Loucy (cell line): ENCODE measurements around the gene SYT6.

Experiments used
- H2AFZ ChIP-seq: fragments of 200-600 bp; sonication (generic); 2 replicates; pipeline ENCODE4 v1.6.0; 2016; ENCODE audit warnings: antibody characterized with exemption, mild to moderate bottlenecking, low read length, moderate library complexity
- H3F3A ChIP-seq: fragments of 200-600 bp; 2 replicates; pipeline ENCODE4 v1.6.0; 2016; ENCODE audit warnings: antibody characterized with exemption, low read depth, mild to moderate bottlenecking
- H3K27me3 ChIP-seq: fragments of 200-600 bp; sonication (generic); 2 replicates; pipeline ENCODE4 v1.6.1; 2014; ENCODE audit warnings: low read length, mild to moderate bottlenecking; ENCODE audit not compliant: insufficient read depth, poor library complexity, severe bottlenecking
- H3K36me3 ChIP-seq: fragments of 200-600 bp; sonication (generic); 2 replicates; pipeline ENCODE4 v1.6.1; 2016; ENCODE audit warnings: low read length; ENCODE audit not compliant: insufficient read depth
- H3K4me1 ChIP-seq: fragments of 200-600 bp; sonication (generic); 2 replicates; pipeline ENCODE4 v1.5.1; 2014; ENCODE audit warnings: low read length, mild to moderate bottlenecking; ENCODE audit not compliant: insufficient read depth, poor library complexity, severe bottlenecking
- H3K4me2 ChIP-seq: fragments of 200-600 bp; sonication (generic); 2 replicates; pipeline ENCODE4 v1.6.0; 2014; ENCODE audit warnings: antibody characterized with exemption, low read length, low read depth, mild to moderate bottlenecking; ENCODE audit not compliant: poor library complexity, severe bottlenecking
- H3K4me3 ChIP-seq: fragments of 200-600 bp; sonication (generic); 2 replicates; pipeline ENCODE4 v1.5.1; 2014; ENCODE audit warnings: low read length, mild to moderate bottlenecking, mixed read lengths; ENCODE audit not compliant: poor library complexity, severe bottlenecking
- H3K79me2 ChIP-seq: fragments of 200-600 bp; sonication (generic); 2 replicates; pipeline ENCODE4 v1.6.1; 2014; ENCODE audit warnings: low read length; ENCODE audit not compliant: insufficient read depth
- H3K9ac ChIP-seq: fragments of 200-600 bp; sonication (generic); 2 replicates; pipeline ENCODE4 v1.6.0; 2014; ENCODE audit warnings: mild to moderate bottlenecking, low read depth, low read length, moderate library complexity; ENCODE audit not compliant: poor library complexity, severe bottlenecking
- H3K9me2 ChIP-seq: fragments of 200-600 bp; sonication (generic); replicated peaks from 2 replicates; pipeline ENCODE4 v1.6.1; 2016; ENCODE audit warnings: low read depth, low read length, mixed read lengths
- H3K9me3 ChIP-seq: fragments of 200-600 bp; sonication (generic); 2 replicates; pipeline ENCODE4 v1.6.1; 2014; ENCODE audit warnings: mild to moderate bottlenecking, antibody characterized with exemption, low read length, low read depth; ENCODE audit not compliant: insufficient read depth
- H4K20me1 ChIP-seq: fragments of 200-600 bp; sonication (generic); 2 replicates; pipeline ENCODE4 v1.6.0; 2014; ENCODE audit warnings: antibody characterized with exemption, low read length, mild to moderate bottlenecking; ENCODE audit not compliant: insufficient read depth, poor library complexity, severe bottlenecking
- EZH2phosphoT487 ChIP-seq: fragments of 200-600 bp; IDR thresholded peaks from 2 replicates; pipeline ENCODE4 v1.6.1; 2018; ENCODE audit warnings: antibody characterized with exemption, mild to moderate bottlenecking, moderate library complexity, borderline replicate concordance
- TF ChIP-seq, protein P1 (sequence below): fragments of 200-600 bp; sonication (generic); conservative IDR thresholded peaks from 2 replicates; pipeline ENCODE4 v1.5.1; 2014; ENCODE audit warnings: mild to moderate bottlenecking, antibody characterized with exemption, low read length

Gene SYT6

DNA sequence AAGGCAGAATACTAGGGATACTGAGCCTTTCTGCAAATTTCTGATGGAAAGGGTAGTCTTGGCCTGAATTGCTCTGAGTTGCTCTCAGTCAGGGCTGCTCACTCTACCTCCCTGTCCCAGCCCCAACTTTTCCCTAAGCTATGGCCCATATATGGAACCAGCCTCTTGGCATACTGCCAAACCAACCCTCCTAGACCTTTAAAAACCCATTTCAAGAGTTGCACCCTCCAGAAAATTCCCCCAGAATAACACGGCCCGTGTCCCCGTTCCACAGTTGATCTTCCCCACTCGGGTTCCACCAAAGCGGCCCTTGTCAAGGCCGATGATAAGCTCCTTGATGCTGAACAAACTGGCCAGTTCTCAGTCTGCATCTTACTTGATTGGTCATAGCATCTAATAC, 25.4 kb downstream of the SYT6 start:
- no peak for TF ChIP-seq EZH2phosphoT487
- TF ChIP-seq, protein P1, sequence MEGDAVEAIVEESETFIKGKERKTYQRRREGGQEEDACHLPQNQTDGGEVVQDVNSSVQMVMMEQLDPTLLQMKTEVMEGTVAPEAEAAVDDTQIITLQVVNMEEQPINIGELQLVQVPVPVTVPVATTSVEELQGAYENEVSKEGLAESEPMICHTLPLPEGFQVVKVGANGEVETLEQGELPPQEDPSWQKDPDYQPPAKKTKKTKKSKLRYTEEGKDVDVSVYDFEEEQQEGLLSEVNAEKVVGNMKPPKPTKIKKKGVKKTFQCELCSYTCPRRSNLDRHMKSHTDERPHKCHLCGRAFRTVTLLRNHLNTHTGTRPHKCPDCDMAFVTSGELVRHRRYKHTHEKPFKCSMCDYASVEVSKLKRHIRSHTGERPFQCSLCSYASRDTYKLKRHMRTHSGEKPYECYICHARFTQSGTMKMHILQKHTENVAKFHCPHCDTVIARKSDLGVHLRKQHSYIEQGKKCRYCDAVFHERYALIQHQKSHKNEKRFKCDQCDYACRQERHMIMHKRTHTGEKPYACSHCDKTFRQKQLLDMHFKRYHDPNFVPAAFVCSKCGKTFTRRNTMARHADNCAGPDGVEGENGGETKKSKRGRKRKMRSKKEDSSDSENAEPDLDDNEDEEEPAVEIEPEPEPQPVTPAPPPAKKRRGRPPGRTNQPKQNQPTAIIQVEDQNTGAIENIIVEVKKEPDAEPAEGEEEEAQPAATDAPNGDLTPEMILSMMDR = no peak
- Histone ChIP-seq H4K20me1 (no peaks in the 10 kb centered on the region), H3K4me3 (no peak overlapping the region), H3K9me2 (no peaks in the 10 kb centered on the region), H2AFZ (no peak overlapping the region), H3K4me2 (no peak overlapping the region), H3K79me2 (no peaks in the 10 kb centered on the region), H3F3A (no peaks in the 10 kb centered on the region), H3K4me1 (no peaks in the 10 kb centered on the region), H3K9me3 (no peaks in the 10 kb centered on the region), H3K36me3 (no peaks in the 10 kb centered on the region), H3K9ac (no peak overlapping the region), H3K27me3 (no peaks in the 10 kb centered on the region)

DNA sequence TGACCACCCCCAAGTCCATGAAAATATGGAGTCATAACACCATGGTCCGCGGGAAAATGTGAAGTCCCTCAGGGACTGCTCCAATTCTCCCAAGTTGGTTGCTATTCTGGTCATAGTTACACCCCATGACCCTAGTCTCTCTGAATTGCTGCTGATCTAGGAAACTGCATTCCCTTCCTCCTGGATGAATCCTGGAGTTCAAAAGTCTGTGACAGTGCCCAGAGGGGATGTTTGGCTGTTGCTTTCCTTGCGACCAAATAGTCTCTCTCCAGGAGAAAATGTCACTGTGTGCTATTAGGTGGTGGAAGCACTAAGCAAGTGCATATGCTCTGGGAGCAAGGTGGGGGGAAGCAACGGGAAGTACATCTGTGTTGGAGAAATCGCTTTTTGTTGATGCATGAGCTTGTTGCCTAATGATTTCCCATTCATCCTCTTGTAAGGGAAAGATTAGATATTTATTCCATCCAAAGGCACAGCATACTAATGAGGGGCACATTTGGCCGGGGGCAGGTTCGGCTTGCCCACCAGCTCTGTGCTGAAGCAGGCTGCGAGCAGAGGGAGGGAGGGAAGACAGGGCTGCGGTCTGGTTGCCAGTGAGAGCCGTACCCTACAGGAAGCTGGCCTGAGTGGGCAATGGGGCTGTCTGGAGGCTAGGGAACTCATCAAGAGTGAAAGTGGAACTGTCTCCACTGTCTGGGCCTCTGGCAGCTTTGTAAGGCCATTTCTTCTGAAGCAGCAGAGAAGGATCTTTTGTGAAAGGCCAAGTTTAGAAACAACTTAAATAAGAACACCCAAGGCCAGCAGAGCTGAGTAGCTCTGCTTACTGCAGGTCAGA, 27.2 kb downstream of the SYT6 start:
- no peaks in the 10 kb centered on the region for H3F3A ChIP-seq
- H2AFZ ChIP-seq = no peak overlapping the region
- no peaks in the 10 kb centered on the region for H4K20me1 ChIP-seq
- TF ChIP-seq, protein P1 = no peak
- H3K9me3 ChIP-seq = no peaks in the 10 kb centered on the region
- no peaks in the 10 kb centered on the region for H3K36me3 ChIP-seq
- no peaks in the 10 kb centered on the region for H3K4me1 ChIP-seq
- no peaks in the 10 kb centered on the region for H3K79me2 ChIP-seq
- H3K9ac ChIP-seq = no peak overlapping the region
- H3K4me3 ChIP-seq = no peak overlapping the region
- no peaks in the 10 kb centered on the region for H3K9me2 ChIP-seq
- no peak overlapping the region for H3K4me2 ChIP-seq
- no peaks in the 10 kb centered on the region for H3K27me3 ChIP-seq

DNA sequence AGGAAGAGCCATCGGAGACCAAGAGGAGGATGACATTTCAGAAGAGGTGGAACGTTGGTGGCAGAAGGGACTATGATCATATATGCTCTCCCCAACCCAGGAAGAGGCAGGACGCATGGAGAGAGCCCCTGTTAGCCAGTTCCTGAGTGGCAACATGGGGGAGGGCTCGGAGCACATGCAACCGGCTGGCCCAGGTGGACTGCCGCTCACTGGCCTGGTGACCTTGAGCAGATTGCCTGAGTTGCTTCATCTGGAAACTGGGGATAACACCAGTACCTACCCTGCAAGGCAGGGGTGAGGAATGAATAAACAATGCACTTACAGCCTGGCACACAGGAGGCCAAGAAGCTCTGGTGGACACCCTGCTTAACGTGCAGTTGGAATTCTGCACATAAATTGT, 29.0 kb downstream of the SYT6 start:
- H3K4me2 ChIP-seq = no peak overlapping the region
- no peak overlapping the region for H3K9ac ChIP-seq
- H4K20me1 ChIP-seq = no peaks in the 10 kb centered on the region
- H2AFZ ChIP-seq = no peak overlapping the region
- H3F3A ChIP-seq = no peaks in the 10 kb centered on the region
- H3K4me1 ChIP-seq = no peaks in the 10 kb centered on the region
- H3K4me3 ChIP-seq = no peak overlapping the region
- no peaks in the 10 kb centered on the region for H3K9me2 ChIP-seq
- no peaks in the 10 kb centered on the region for H3K9me3 ChIP-seq
- no peaks in the 10 kb centered on the region for H3K79me2 ChIP-seq
- H3K36me3 ChIP-seq = no peaks in the 10 kb centered on the region
- no peaks in the 10 kb centered on the region for H3K27me3 ChIP-seq
- TF ChIP-seq, protein P1 = no peak
- TF ChIP-seq EZH2phosphoT487 = no peak
